Measurements from ENCODE around the gene TAF6L.
"Not testable (repeated sequence)": the region's sequence is repeated elsewhere in the genome, so short reads cannot be mapped to it uniquely, and the experiment has no call there.

TAF6L gene

GRCh38 chr11:62755086-62755615 is 16.0 kb upstream of the TAF6L start:
- no peak for DNase-seq (ENCODE audit: low read depth in 1 of 2, low spot score in 1 of 2)

- DNase-seq (ENCODE audit: low read depth in 1 of 2, low spot score in 1 of 2), result no peak
Observed at GRCh38 chr11:62757846-62758788, 13.1 kb upstream of the TAF6L start.

GRCh38 chr11:62760867-62761227 is 10.3 kb upstream of the TAF6L start:
- DNase-seq (ENCODE audit: low read depth in 1 of 2, low spot score in 1 of 2), result not testable (repeated sequence)

GRCh38 chr11:62770778-62771143 is 435 bp upstream of the TAF6L start:
- DNase-seq (ENCODE audit: low read depth in 1 of 2, low spot score in 1 of 2), result no peak

- no peak for DNase-seq (ENCODE audit: low read depth in 1 of 2, low spot score in 1 of 2)
Observed at GRCh38 chr11:62774407-62774806, 3.2 kb downstream of the TAF6L start.

GRCh38 chr11:62775646-62776045 is 4.5 kb downstream of the TAF6L start:
- DNase-seq (ENCODE audit: low read depth in 1 of 2, low spot score in 1 of 2), result no peak

- DNase-seq (ENCODE audit: low read depth in 1 of 2, low spot score in 1 of 2), result no peak
Observed at GRCh38 chr11:62777389-62777788, 6.2 kb downstream of the TAF6L start.

- DNase-seq (ENCODE audit: low read depth in 1 of 2, low spot score in 1 of 2), result no peak
Observed at GRCh38 chr11:62778441-62778840, 7.2 kb downstream of the TAF6L start.

GRCh38 chr11:62782753-62783152 is 11.6 kb downstream of the TAF6L start:
- no peak for DNase-seq (ENCODE audit: low read depth in 1 of 2, low spot score in 1 of 2)

- DNase-seq (ENCODE audit: low read depth in 1 of 2, low spot score in 1 of 2), result peak; percentile 72 to 77
Observed at GRCh38 chr11:62786318-62787004, 15.3 kb downstream of the TAF6L start.

- peak; percentile 91 to 92 for DNase-seq (ENCODE audit: low read depth in 1 of 2, low spot score in 1 of 2)
Observed at GRCh38 chr11:62787005-62787759, 16.0 kb downstream of the TAF6L start, which contains the start of gene TMEM179B. Gene TMEM179B, plus strand, starts transcription at chr11:62787402. Its CDS starts 30 bp downstream, at chr11:62787432.

- no peak for DNase-seq (ENCODE audit: low read depth in 1 of 2, low spot score in 1 of 2)
Observed at GRCh38 chr11:62788991-62789390, 17.8 kb downstream of the TAF6L start.

- no peak for DNase-seq (ENCODE audit: low read depth in 1 of 2, low spot score in 1 of 2)
Observed at GRCh38 chr11:62789576-62789975, 18.4 kb downstream of the TAF6L start.

- peak; percentile 80 to 89 for DNase-seq (ENCODE audit: low read depth in 1 of 2, low spot score in 1 of 2)
Observed at GRCh38 chr11:62791501-62792201, 20.5 kb downstream of the TAF6L start, which contains the start of gene TMEM223. Gene TMEM223, minus strand, starts transcription at chr11:62792006. Its CDS starts 12 bp downstream, at chr11:62791994.

GRCh38 chr11:62792202-62792575 is 21.0 kb downstream of the TAF6L start:
- DNase-seq (ENCODE audit: low read depth in 1 of 2, low spot score in 1 of 2), result no peak

GRCh38 chr11:62794201-62794775 is 23.1 kb downstream of the TAF6L start:
- no peak for DNase-seq (ENCODE audit: low read depth in 1 of 2, low spot score in 1 of 2)

- no peak for DNase-seq (ENCODE audit: low read depth in 1 of 2, low spot score in 1 of 2)
Observed at GRCh38 chr11:62796281-62796680, 25.1 kb downstream of the TAF6L start.

GRCh38 chr11:62799486-62799885 is 28.3 kb downstream of the TAF6L start:
- DNase-seq (ENCODE audit: low read depth in 1 of 2, low spot score in 1 of 2), result no peak

GRCh38 chr11:62801071-62801470 is 29.9 kb downstream of the TAF6L start:
- no peak for DNase-seq (ENCODE audit: low read depth in 1 of 2, low spot score in 1 of 2)

Measured in stimulated activated CD4-positive, alpha-beta T cell treated with anti-CD3 and anti-CD28 coated beads, Interleukin-15, amount 100 ng/mL, for 1 hour (primary cell).